Skeletal muscle tissue (tissue), 4 donors: Measurements from ENCODE around the gene GON4L. TPM values are rescaled to one million over a fixed set of nuclear protein-coding genes. Genes with fewer than 3 reads are reported as not detected.

Experiments used
- H3K27ac ChIP-seq: one replicate; pipeline ENCODE4 v1.7.0; 2013; ENCODE audit warnings: mild to moderate bottlenecking, low read depth, low read length, inconsistent platforms
- H3K27me3 ChIP-seq, 3 donors: one replicate each; pipeline ENCODE4 v1.7.0; 2013; ENCODE audit warnings: low read length in 3 of 3; ENCODE audit not compliant: control insufficient read depth in 3 of 3, insufficient read depth in 3 of 3
- H3K36me3 ChIP-seq, 3 donors: one replicate each; pipeline ENCODE4 v1.7.0; 2013; ENCODE audit warnings: low read length in 3 of 3; ENCODE audit not compliant: control insufficient read depth in 3 of 3, insufficient read depth in 3 of 3
- H3K4me1 ChIP-seq, 3 donors: one replicate each; pipeline ENCODE4 v1.7.0; 2013; ENCODE audit warnings: low read length in 3 of 3, mild to moderate bottlenecking in 3 of 3; ENCODE audit not compliant: control insufficient read depth in 3 of 3, insufficient read depth in 3 of 3
- H3K4me3 ChIP-seq, 3 donors: one replicate each; pipeline ENCODE4 v1.7.0; 2013; ENCODE audit warnings: low read length in 3 of 3
- H3K9ac ChIP-seq, 3 donors: one replicate each; pipeline ENCODE4 v1.7.0; 2013; ENCODE audit warnings: low read length in 3 of 3, mild to moderate bottlenecking in 3 of 3, moderate library complexity in 2 of 3, low read depth in 1 of 3
- H3K9me3 ChIP-seq, 3 donors: one replicate each; pipeline ENCODE4 v1.7.0; 2013; ENCODE audit warnings: low read length in 3 of 3; ENCODE audit not compliant: control insufficient read depth in 3 of 3
- total RNA-seq: library from RNA; depleted of rRNA; stranded (reverse); fragments of >200 nt; gene quantifications from one replicate; pipeline ENCODE4 v1.2.3, GENCODE V29; 2014
- donor health status: Osteomylitis.

GON4L gene
- total RNA-seq, 1 donor from 2014 or later = 32.9 TPM

DNA sequence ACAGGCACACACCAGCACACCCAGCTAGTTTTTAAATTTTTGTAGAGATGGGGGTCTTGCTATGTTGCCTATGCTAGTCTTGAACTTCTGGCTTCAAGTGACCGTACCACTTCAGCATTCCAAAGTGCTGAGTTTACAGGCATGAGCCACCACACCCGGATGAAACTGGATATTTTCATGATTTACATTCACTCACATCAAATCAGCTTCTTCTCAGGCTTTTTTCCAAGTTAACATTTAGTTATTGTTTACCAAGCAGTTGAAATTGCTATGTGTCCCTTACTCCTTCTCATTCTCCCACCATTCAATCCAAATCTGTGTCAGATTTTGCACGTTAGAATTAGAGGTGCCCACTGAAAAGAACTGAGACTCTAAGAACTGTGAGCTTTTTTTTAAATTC lies 35.8 kb upstream of the GON4L start:
- H3K9ac ChIP-seq = no peak overlapping the region
- peak overlapping the region; percentile 45 for H3K27ac ChIP-seq
- H3K4me1 ChIP-seq = peaks cover 2 to 4% (median 3%) of the 10 kb centered on the region in 3 donors
- no peaks in the 10 kb centered on the region for H3K27me3 ChIP-seq
- peaks cover 3 to 6% (median 4%) of the 10 kb centered on the region in 3 donors for H3K36me3 ChIP-seq
- H3K4me3 ChIP-seq = no peak overlapping the region
- no peaks in the 10 kb centered on the region for H3K9me3 ChIP-seq

DNA sequence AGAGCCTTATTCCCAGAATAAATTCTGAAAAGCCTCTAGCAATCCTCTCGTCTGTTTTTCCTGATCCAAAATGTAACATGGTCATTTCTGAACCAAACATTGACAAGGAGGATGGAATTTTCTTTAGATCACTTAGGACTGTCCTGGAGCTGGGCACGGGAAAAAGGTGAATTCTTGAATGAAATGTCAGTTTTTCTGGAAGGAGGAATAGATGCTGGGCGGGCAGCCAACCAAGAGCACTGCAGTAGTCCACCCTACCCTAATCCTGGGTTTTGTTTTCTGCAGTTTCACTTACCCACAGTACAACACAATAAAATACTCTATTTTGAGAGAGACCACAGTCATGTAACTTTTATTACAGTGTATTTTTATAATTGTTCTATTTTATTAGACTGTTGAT lies 33.2 kb upstream of the GON4L start:
- Histone ChIP-seq H3K36me3 (no peaks in the 10 kb centered on the region), H3K27ac (no peak overlapping the region), H3K4me3 (no peak overlapping the region), H3K9me3 (no peaks in the 10 kb centered on the region), H3K9ac (no peak overlapping the region), H3K27me3 (no peaks in the 10 kb centered on the region), H3K4me1 (peaks cover 2 to 4% (median 3%) of the 10 kb centered on the region in 3 donors)

DNA sequence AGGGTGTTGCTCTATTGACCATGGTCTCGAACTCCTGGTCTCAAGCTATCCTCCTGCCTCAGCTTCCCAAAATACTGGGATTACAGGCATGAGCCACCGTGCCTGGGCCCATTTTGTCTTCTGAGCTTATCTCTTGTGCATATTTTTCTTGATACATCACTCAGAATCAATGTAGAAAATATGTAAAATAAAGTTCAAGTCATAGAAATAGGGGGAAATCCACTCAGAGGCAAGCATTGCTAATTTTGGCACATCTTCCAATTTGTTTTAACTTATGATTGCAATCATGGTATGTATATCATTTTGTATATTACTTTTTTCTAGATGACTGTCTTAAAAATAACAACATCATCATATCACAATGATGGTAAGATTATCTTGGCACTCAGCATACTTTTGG lies 32.6 kb upstream of the GON4L start:
- Histone ChIP-seq H3K27me3 (no peaks in the 10 kb centered on the region), H3K36me3 (no peaks in the 10 kb centered on the region), H3K9ac (no peak overlapping the region), H3K27ac (no peak overlapping the region), H3K9me3 (no peaks in the 10 kb centered on the region), H3K4me3 (no peak overlapping the region), H3K4me1 (peaks cover 2 to 4% (median 3%) of the 10 kb centered on the region in 3 donors)

DNA sequence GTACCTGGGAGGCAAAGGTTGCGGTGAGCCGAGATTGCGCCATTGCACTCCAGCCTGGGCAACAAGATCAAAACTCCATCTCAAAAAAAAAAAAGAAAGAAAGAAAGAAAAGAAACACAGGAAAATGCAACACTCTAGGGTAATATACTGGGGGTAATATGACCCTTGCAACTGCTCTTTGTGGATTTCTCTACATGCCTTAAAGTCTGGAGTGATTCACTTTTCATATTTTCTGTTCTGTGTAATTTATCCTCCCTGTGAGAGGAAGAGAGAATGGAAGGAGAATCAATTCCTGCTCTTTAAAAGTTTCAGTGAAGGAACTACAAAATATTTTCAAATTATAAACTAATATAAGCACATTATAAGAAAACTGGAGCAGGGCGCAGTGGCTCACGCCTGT lies 31.5 kb upstream of the GON4L start:
- no peak overlapping the region for H3K4me3 ChIP-seq
- no peak overlapping the region for H3K9ac ChIP-seq
- H3K4me1 ChIP-seq = peaks cover 0 to 3% (median 1%) of the 10 kb centered on the region in 3 donors
- no peak overlapping the region for H3K27ac ChIP-seq
- no peaks in the 10 kb centered on the region for H3K9me3 ChIP-seq
- no peaks in the 10 kb centered on the region for H3K27me3 ChIP-seq
- H3K36me3 ChIP-seq = no peaks in the 10 kb centered on the region

DNA sequence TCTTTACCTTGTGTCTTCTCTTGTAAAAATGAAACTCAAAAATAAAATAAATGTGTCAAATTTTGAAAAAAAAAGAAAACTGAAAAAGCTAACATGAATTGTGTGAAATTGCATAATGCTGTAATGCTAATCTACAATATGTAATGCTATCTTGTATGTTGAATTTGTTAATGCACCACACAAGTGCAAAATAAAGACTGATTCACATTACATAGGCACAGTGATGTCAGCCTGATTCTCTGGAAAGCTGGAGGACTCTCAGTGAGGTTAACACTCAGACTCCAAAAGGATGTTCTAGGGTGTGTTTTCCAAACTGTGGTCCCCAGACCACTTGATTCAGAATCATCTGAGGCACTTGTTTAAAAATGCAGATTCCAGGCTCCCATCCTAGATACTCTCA lies 28.0 kb upstream of the GON4L start:
- H3K9me3 ChIP-seq = no peaks in the 10 kb centered on the region
- peaks cover 0 to 2% (median 0%) of the 10 kb centered on the region in 3 donors for H3K36me3 ChIP-seq
- no peak overlapping the region for H3K4me3 ChIP-seq
- no peak overlapping the region for H3K27ac ChIP-seq
- H3K27me3 ChIP-seq = no peaks in the 10 kb centered on the region
- H3K9ac ChIP-seq = no peak overlapping the region
- no peaks in the 10 kb centered on the region for H3K4me1 ChIP-seq

DNA sequence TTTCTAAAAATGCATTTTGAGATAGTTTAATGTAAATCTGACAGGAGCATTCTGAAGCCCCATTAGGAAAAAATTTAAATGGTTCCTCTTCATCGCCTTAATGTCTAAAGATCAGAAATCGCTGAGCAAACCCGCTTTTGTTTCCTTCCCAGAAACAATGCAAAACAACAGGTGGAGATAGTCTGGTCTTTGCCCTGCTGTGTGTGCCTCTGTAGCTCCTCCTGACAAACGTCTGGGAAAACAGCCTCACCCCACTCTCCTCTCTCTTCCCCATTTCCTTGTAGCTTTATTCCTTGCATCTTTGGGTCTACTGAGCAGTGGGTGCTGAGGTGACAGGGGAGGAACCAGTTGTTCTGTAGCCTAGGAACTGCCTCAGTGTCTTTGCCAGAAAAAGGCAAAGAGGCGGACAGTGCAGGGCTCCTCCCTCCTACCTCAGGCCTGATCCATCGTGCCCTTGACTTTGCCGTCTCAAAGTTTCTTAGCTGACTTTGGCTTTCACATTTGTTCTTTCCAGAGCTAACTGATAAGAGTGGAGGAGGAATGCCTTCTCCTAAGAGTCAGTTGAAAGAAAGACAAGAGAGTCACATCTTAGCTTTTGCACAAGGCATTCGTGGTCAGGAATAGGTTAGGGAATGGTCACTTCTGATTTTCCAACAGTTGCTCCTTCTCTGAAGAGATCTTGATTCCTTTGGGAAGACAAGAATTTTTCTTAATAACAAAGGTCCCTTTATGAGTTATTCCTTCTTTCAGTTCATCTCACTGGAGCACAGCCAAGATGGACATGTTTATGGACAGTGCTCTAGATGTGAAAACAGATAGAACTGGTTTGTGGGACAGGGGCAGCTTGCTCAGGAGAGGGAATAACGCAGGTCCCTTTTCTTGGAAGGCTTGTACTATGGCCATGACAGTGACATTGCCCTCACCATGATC lies 27.3 kb upstream of the GON4L start:
- Histone ChIP-seq H3K9me3 (no peaks in the 10 kb centered on the region), H3K27me3 (no peaks in the 10 kb centered on the region), H3K9ac (no peak overlapping the region), H3K4me1 (no peaks in the 10 kb centered on the region), H3K36me3 (peaks cover 0 to 2% (median 0%) of the 10 kb centered on the region in 3 donors), H3K4me3 (no peak overlapping the region), H3K27ac (no peak overlapping the region)

DNA sequence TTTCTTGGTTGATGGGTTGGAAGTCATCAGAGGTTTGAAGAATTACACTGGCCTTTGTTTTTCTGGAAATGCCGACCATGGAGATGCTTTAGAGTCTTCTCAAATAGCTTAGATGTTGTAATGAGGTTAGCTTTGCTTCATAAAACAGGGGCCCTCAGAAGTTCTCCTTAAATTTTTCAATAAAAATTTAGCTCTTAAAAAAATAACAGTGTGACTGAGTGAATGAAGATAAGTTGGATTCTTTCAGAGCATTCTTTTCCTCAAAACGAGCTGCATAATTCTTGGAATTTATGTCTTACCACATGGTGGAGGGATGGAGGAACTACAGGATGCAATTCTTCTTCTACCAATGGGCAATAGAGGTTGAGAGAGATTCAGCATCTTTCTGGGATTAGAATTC lies 25.8 kb upstream of the GON4L start:
- Histone ChIP-seq H3K9ac (no peak overlapping the region), H3K4me3 (no peak overlapping the region), H3K36me3 (peaks cover 0 to 2% (median 0%) of the 10 kb centered on the region in 3 donors), H3K27ac (no peak overlapping the region), H3K27me3 (no peaks in the 10 kb centered on the region), H3K9me3 (no peaks in the 10 kb centered on the region), H3K4me1 (no peaks in the 10 kb centered on the region)

DNA sequence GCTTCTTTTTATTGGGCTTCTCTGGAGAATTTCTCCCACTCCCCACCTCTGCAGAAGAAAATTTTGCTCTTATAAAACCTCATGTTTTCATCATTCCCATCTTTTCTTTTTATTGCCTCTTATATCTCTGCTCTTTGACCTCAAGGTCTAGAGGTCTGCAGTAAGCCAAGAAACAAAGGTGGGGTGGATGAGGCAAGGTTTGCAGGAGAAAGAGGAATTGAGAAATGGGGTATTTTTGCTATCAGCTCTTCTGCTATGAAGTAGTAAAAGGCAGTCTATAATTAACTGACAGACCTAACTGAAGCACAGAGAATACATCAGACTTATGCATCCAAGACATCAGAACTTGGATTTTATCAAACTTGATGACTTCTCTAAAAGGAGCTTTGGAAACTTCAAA lies 25.2 kb upstream of the GON4L start:
- Histone ChIP-seq H3K27ac (no peak overlapping the region), H3K4me1 (no peaks in the 10 kb centered on the region), H3K9ac (no peak overlapping the region), H3K9me3 (no peaks in the 10 kb centered on the region), H3K36me3 (peaks cover 0 to 2% (median 0%) of the 10 kb centered on the region in 3 donors), H3K27me3 (no peaks in the 10 kb centered on the region), H3K4me3 (no peak overlapping the region)

DNA sequence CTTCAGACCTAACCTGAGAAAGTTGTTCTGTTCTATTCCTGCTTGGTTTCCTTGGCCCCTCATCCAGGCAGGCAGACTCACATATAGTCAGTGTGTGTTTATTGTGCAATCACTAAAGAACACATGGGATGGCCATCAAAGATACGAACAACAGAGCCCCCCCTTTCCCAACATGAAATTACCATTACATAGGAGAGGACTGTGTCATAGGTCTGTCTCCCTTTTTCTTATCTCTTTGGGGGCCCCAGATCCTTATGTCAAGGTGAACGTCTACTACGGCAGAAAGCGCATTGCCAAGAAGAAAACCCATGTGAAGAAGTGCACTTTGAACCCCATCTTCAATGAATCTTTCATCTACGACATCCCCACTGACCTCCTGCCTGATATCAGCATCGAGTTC lies 23.9 kb upstream of the GON4L start:
- H3K36me3 ChIP-seq = peaks cover 0 to 2% (median 0%) of the 10 kb centered on the region in 3 donors
- no peaks in the 10 kb centered on the region for H3K4me1 ChIP-seq
- H3K4me3 ChIP-seq = no peak overlapping the region
- H3K27ac ChIP-seq = no peak overlapping the region
- H3K9me3 ChIP-seq = no peaks in the 10 kb centered on the region
- H3K9ac ChIP-seq = no peak overlapping the region
- H3K27me3 ChIP-seq = no peaks in the 10 kb centered on the region

DNA sequence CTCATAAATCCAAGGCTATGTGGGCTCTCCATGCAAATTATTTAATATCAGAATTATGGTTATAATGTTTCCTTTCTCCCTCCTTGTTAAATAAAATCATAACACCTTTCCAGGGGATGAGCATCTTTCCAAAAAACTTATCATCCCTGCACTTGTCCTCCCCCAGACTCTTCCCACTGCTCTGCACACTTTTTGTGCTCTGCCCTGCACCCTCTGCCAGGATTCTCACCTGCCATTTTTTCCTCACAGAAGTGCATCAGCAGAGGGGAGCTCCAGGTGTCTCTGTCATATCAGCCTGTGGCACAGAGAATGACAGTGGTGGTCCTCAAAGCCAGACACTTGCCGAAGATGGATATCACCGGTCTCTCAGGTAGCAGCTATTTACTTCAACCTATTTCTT lies 23.2 kb upstream of the GON4L start:
- Histone ChIP-seq H3K36me3 (peaks cover 0 to 2% (median 0%) of the 10 kb centered on the region in 3 donors), H3K27ac (no peak overlapping the region), H3K4me1 (no peaks in the 10 kb centered on the region), H3K9ac (no peak overlapping the region), H3K27me3 (no peaks in the 10 kb centered on the region), H3K4me3 (no peak overlapping the region), H3K9me3 (no peaks in the 10 kb centered on the region)
